ENCODE results near the gene FCRL1. TPM values are rescaled to one million over a fixed set of nuclear protein-coding genes. Genes with fewer than 3 reads are reported as not detected.

The FCRL1 gene
- total RNA-seq, 4 donors from 2014 or later: not detected

- intact Hi-C loops (cut with DNase I): no loop called here
- H3K27me3 ChIP-seq: no peaks in the 10 kb centered on the region
- 79 to 87% methylated on average over 7 of the region's 7 CpGs for WGBS, 2 donors
- DNase-seq: no peak
- TF ChIP-seq POLR2A (IDR thresholded peaks at IDR 0.05) (no peak), CTCF (IDR thresholded peaks at IDR 0.05) (no peak)
- H3K4me3 ChIP-seq (replicated peaks in 1 of 3): no peak overlapping the region
- H3K4me1 ChIP-seq: no peaks in the 10 kb centered on the region
- H3K36me3 ChIP-seq: no peaks in the 10 kb centered on the region
- H3K9me3 ChIP-seq: no peaks in the 10 kb centered on the region
- no peak overlapping the region for H3K27ac ChIP-seq
Observed at GRCh38 chr1:157803851-157804250, 16.1 kb downstream of the FCRL1 start.

- no peaks in the 10 kb centered on the region for H3K36me3 ChIP-seq
- H3K27me3 ChIP-seq: no peaks in the 10 kb centered on the region
- intact Hi-C loops (cut with DNase I): no loop called here
- DNase-seq: no peak
- no peaks in the 10 kb centered on the region for H3K4me1 ChIP-seq
- no peak overlapping the region for H3K4me3 ChIP-seq (replicated peaks in 1 of 3)
- no peak overlapping the region for H3K27ac ChIP-seq
- no peaks in the 10 kb centered on the region for H3K9me3 ChIP-seq
- TF ChIP-seq POLR2A (IDR thresholded peaks at IDR 0.05) (no peak), CTCF (IDR thresholded peaks at IDR 0.05) (no peak)
- WGBS, 2 donors: 49 to 50% methylated on average over 1 of the region's 1 CpG
Observed at GRCh38 chr1:157799996-157800395, 19.9 kb downstream of the FCRL1 start.

GRCh38 chr1:157798211-157798610 lies 21.7 kb downstream of the FCRL1 start:
- intact Hi-C loops (cut with DNase I): no loop called here
- 28 to 62% methylated on average over 5 of the region's 5 CpGs for WGBS, 2 donors
- DNase-seq: no peak

GRCh38 chr1:157785248-157785647 lies 34.7 kb downstream of the FCRL1 start:
- WGBS, 2 donors: 17 to 33% methylated on average over 1 of the region's 1 CpG
- H3K4me1 ChIP-seq: no peaks in the 10 kb centered on the region
- no peak for DNase-seq
- H3K27me3 ChIP-seq: no peaks in the 10 kb centered on the region
- H3K27ac ChIP-seq: no peak overlapping the region
- H3K9me3 ChIP-seq: no peaks in the 10 kb centered on the region
- no peak overlapping the region for H3K4me3 ChIP-seq (replicated peaks in 1 of 3)
- H3K36me3 ChIP-seq: no peaks in the 10 kb centered on the region
- TF ChIP-seq POLR2A (IDR thresholded peaks at IDR 0.05): no peak
- TF ChIP-seq CTCF (IDR thresholded peaks at IDR 0.05): no peak
- intact Hi-C loops (cut with DNase I): no loop called here

More at GRCh38 chr1:157798211-157798610, 21.7 kb downstream of the FCRL1 start:
- TF ChIP-seq CTCF (IDR thresholded peaks at IDR 0.05) (no peak), POLR2A (IDR thresholded peaks at IDR 0.05) (no peak)
- no peaks in the 10 kb centered on the region for H3K9me3 ChIP-seq
- H3K4me3 ChIP-seq (replicated peaks in 1 of 3): no peak overlapping the region
- no peak overlapping the region for H3K27ac ChIP-seq
- H3K4me1 ChIP-seq: no peaks in the 10 kb centered on the region
- H3K36me3 ChIP-seq: no peaks in the 10 kb centered on the region
- H3K27me3 ChIP-seq: no peaks in the 10 kb centered on the region

GRCh38 chr1:157784801-157785200 lies 35.1 kb downstream of the FCRL1 start:
- intact Hi-C loops (cut with DNase I): no loop called here
- Histone ChIP-seq H3K27me3 (no peaks in the 10 kb centered on the region), H3K27ac (no peak overlapping the region), H3K4me1 (no peaks in the 10 kb centered on the region), H3K4me3 (replicated peaks in 1 of 3) (no peak overlapping the region), H3K36me3 (no peaks in the 10 kb centered on the region), H3K9me3 (no peaks in the 10 kb centered on the region)
- TF ChIP-seq CTCF (IDR thresholded peaks at IDR 0.05) (no peak), POLR2A (IDR thresholded peaks at IDR 0.05) (no peak)
- WGBS, 2 donors: 85 to 87% methylated on average over 3 of the region's 3 CpGs
- DNase-seq: no peak
